Measurements from ENCODE around the gene WDR27.
"Not testable (repeated sequence)": the region's sequence is repeated elsewhere in the genome, so short reads cannot be mapped to it uniquely, and the experiment has no call there.

Gene WDR27

GRCh38 chr6:169619650-169620049, 82.2 kb downstream of the WDR27 start:
- DNase-seq = no peak
- Histone ChIP-seq H3K27me3 (no peaks in the 10 kb centered on the region), H3K4me3 (ENCODE audit: low read depth, low read length) (no peak overlapping the region), H3K4me1 (no peaks in the 10 kb centered on the region), H3K36me3 (peaks cover 9% of the 10 kb centered on the region), H3K9me3 (no peaks in the 10 kb centered on the region; the same call in 1 of the 2 replicates)
- TF ChIP-seq CTCF (IDR thresholded peaks at IDR 0.05; ENCODE audit: low read depth, low read length) = no peak

GRCh38 chr6:169618526-169619490, 83.0 kb downstream of the WDR27 start:
- no peak for DNase-seq
- TF ChIP-seq CTCF (IDR thresholded peaks at IDR 0.05; ENCODE audit: low read depth, low read length) = no peak
- H3K36me3 ChIP-seq = peaks cover 2% of the 10 kb centered on the region
- no peak overlapping the region for H3K4me3 ChIP-seq (ENCODE audit: low read depth, low read length)
- H3K9me3 ChIP-seq = no peaks in the 10 kb centered on the region; the same call in 1 of the 2 replicates
- H3K27me3 ChIP-seq = no peaks in the 10 kb centered on the region
- no peaks in the 10 kb centered on the region for H3K4me1 ChIP-seq

GRCh38 chr6:169617562-169617961, 84.3 kb downstream of the WDR27 start:
- Histone ChIP-seq H3K4me1 (no peaks in the 10 kb centered on the region), H3K36me3 (no peaks in the 10 kb centered on the region), H3K27me3 (no peaks in the 10 kb centered on the region), H3K4me3 (ENCODE audit: low read depth, low read length) (no peak overlapping the region), H3K9me3 (no peaks in the 10 kb centered on the region)
- no peak for DNase-seq
- no peak for TF ChIP-seq CTCF (IDR thresholded peaks at IDR 0.05; ENCODE audit: low read depth, low read length)

- not testable (repeated sequence) for H3K4me3 ChIP-seq (ENCODE audit: low read depth, low read length); H3K36me3 ChIP-seq; H3K27me3 ChIP-seq; H3K9me3 ChIP-seq; H3K4me1 ChIP-seq; DNase-seq
Measured at GRCh38 chr6:169608609-169609008, 93.2 kb downstream of the WDR27 start.

GRCh38 chr6:169604076-169604475, 97.8 kb downstream of the WDR27 start:
- no peak for DNase-seq
- no peaks in the 10 kb centered on the region for H3K4me1 ChIP-seq
- no peaks in the 10 kb centered on the region for H3K9me3 ChIP-seq
- H3K4me3 ChIP-seq (ENCODE audit: low read depth, low read length) = no peak overlapping the region
- H3K27me3 ChIP-seq = no peaks in the 10 kb centered on the region
- no peaks in the 10 kb centered on the region for H3K36me3 ChIP-seq
- TF ChIP-seq CTCF (IDR thresholded peaks at IDR 0.05; ENCODE audit: low read depth, low read length) = no peak

- not testable (repeated sequence) for DNase-seq; H3K36me3 ChIP-seq; H3K4me1 ChIP-seq; H3K9me3 ChIP-seq; H3K4me3 ChIP-seq (ENCODE audit: low read depth, low read length); H3K27me3 ChIP-seq
Measured at GRCh38 chr6:169601129-169601528, 100.7 kb downstream of the WDR27 start.

- no peak overlapping the region for H3K4me3 ChIP-seq (ENCODE audit: low read depth, low read length)
- H3K36me3 ChIP-seq = no peaks in the 10 kb centered on the region
- H3K27me3 ChIP-seq = no peaks in the 10 kb centered on the region
- H3K4me1 ChIP-seq = no peaks in the 10 kb centered on the region
- no peak for DNase-seq
- no peaks in the 10 kb centered on the region; the same call in 1 of the 2 replicates for H3K9me3 ChIP-seq
- TF ChIP-seq CTCF (IDR thresholded peaks at IDR 0.05; ENCODE audit: low read depth, low read length) = no peak
Measured at GRCh38 chr6:169592558-169592957, 109.3 kb downstream of the WDR27 start.

Measured in BE2C (cell line).